GM18867 (cell line): ENCODE results near the gene TTC3.
A peak's percentile ranks its signal among the peaks of the same experiment; 100 is the strongest.
"Not testable (repeated sequence)": the region's sequence is repeated elsewhere in the genome, so short reads cannot be mapped to it uniquely, and the experiment has no call there.

Experiments
- ATAC-seq: cut with Tn5 transposase; IDR thresholded peaks from one replicate; pipeline ENCODE4 v1.9.1; 2021; ENCODE audit warnings: mild to moderate bottlenecking, moderate library complexity; ENCODE audit not compliant: unreplicated experiment

The TTC3 gene

DNA sequence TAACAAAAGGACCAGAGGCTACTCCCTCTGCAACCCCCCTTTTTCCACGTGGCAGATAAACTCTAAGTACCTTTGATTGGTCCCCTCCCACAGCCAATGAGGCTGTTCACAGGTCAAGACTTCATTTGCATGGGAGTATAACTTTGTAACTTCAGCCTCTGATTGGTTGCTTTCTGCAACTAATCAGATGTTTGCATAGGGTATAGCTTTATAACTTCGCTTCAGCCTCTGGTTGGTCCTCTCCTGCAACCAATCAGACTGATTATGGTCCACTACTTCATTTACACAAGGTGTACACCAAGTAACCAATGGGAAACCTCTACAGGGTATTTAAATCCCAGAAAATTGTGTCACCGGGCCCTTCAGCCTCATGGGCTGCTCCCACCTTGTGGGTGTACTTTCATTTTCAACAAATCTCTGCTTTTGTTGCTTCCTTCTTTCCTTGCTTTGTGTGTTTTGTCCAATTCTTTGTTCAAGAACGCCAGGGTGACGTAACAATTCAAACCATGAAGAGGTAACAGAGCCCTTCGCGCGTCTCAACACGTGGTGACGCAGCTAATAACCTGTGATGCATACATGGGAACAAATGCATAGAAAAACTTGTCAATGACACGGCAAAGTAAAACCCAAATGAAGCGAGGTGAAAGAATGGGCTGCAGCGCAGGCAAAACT is 146.8 kb downstream of the TTC3 start:
- ATAC-seq, result no peak

DNA sequence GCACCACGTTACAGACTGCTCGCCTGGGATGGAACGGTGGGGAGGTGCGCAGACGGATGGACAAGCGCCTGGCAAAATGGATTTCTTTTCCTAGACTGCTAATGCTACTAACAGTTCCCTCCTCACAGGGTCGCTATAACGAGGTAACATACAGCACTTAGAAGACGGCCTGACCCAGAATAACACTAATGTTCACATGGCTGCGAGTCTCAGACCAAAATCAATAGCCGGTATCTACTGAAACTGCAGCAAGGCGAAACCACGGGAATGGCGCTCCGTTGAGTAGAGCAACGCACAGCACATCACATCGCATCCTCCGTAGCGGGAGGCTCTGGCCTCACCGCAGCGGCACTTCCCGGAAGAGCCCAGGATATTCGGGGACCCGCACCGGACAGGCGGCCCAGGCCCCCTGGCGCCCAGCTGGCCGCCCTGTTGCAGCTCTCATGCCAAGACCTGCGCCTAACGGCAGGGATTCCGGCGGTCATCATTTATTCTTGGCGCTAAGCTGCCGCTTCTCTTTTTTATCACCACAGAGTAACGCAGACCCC is 147.5 kb downstream of the TTC3 start:
- peak; percentile 38 for ATAC-seq

DNA sequence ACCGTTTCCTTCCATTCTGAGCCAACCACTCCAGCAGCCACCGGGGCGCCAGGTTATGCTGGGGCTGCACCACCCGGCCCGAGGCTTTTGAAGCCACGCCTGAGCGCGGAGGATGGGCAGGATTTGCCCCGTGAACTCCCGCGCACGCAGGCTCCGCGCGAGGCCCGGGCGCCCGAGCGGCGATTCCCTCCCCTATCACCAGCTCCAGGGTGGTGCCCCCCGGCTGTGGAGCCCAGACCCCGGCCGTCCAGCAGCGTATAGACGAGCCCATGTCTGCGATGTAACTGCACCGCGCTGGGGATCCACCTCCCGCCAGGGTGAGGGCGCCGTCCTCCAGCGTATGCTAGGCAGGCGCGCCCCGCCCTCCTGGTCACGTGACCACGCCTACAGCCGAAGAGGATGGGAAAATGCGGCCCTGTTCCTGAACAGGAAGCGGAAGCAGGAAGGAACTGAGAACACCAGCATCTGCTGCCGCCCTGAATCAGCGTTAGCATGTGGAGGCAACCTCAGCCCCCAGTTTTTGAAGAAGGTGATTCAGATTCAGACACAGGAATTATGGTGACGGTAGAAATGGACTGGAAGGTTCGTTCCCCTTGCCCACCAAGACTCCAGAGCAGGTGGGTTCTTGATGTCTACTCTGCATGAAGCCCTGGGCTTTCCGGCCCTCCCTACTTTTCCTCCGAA is 148.1 kb downstream of the TTC3 start:
- ATAC-seq, result peak; percentile 90

GRCh38 chr21:37222248-37222647 is 149.2 kb downstream of the TTC3 start:
- not testable (repeated sequence) for ATAC-seq

GRCh38 chr21:37223804-37224345 is 150.8 kb downstream of the TTC3 start:
- ATAC-seq, result no peak

GRCh38 chr21:37224861-37225839 is 152.1 kb downstream of the TTC3 start:
- no peak for ATAC-seq

GRCh38 chr21:37226041-37226920 is 153.2 kb downstream of the TTC3 start:
- no peak for ATAC-seq

DNA sequence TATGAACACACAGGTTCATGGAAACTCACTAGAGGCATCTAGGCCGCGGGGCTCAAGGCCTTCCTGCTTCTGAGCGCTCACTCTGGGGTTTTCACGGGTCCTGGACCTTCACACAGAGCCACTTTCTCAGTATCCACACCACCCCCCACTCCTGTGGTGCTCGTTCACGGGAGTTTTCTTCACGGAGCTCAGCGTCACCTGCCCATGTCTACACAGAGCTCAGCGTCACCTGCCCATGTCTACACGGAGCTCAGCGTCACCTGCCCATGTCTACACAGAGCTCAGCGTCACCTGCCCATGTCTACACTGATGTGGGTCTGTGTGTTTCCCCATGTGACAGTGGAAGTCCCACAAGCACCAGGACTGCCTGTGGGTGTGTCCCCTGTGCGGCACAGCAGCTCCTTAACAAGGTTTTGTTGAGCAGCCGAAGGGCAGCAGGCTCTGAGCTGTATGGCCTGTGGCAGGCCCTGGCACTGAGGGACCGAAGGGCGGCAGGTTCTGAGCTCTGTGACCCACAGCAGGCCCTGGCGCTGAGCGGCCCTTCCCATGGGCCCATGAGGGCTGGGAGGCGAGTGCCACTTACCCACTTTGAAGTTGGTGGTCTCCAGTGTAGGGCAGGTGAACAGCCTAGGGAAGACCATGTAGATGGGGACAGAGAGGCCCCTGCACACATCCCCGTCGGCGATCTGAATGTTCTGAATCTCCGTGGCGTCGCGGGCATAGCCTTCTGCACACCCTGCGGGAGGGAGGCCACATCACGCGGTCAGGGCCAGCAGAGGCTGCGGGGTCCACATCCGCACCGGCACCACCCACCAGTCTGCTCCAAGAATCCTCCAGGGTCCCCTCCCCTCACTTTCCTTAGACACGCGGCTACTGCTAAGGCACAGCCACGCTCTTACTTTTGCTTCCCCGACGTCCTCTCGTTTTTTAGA is 154.3 kb downstream of the TTC3 start:
- ATAC-seq, result no peak

DNA sequence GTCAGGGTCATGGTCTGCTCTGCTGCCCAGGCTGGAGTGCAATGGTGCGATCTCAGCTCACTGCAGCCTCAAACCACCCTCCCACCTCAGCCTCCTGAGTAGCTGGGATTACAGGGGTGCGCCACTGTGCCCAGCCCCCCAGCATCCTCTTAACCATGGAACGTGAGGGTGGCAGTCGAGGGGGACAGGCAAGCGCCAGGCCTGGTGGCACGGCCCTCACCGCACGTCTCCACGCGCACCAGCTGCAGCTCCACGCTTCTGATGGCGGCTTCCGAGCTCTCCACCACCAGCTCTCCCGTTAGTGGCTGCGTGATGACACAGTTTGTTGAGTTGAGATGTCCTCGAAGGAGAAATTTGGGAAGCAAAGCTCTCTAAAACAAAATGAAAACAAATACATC is 154.9 kb downstream of the TTC3 start:
- no peak for ATAC-seq

DNA sequence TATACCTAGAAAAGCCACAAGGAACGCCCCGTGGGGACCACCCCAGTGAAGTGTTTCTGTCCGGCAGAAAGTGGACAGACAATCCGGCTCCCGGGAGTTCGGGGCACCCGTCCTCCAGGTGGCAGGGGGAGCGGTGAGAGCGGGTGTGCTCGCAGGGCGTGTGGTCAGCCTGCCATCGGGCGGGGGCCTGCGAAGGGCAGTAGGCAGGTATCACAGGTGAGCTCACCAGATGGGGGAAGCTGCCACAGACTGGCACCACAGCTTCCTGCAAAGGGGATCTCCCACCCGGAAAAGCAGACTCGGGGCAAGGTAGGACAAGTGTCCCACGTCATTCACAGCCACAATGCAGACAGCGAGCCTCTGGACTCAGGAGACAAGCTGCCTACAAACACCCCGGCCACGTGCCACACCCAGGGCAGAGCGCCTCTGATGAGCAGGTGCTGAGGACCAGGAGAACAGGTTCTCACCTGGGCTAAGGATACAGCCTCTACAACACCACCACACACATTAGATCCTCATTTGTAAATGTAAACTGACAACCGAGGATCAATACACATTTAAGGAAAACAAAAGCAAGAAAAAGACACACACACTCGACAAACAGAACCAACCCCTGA is 157.7 kb downstream of the TTC3 start:
- ATAC-seq, result no peak

GRCh38 chr21:37231249-37231645 is 158.2 kb downstream of the TTC3 start:
- no peak for ATAC-seq

DNA sequence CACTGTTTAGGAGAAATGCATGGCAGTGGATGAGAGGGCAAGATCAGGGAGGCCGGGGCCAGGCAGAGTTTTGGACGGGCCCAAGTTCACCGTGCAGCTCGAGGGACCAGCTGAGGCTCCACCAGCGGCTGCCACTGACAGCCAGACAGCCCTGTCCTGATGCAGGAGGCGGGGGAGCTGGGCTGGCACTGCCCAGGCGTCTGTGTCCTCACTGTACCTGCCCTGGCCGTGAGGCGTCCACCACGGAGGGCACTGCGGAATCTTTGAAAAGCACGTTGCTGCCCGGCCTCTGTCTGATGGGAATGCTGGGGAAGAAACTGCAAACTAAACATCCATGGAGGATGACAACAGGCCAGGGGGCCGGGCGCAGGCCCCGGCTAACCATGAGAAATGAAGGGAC is 158.6 kb downstream of the TTC3 start:
- no peak for ATAC-seq

DNA sequence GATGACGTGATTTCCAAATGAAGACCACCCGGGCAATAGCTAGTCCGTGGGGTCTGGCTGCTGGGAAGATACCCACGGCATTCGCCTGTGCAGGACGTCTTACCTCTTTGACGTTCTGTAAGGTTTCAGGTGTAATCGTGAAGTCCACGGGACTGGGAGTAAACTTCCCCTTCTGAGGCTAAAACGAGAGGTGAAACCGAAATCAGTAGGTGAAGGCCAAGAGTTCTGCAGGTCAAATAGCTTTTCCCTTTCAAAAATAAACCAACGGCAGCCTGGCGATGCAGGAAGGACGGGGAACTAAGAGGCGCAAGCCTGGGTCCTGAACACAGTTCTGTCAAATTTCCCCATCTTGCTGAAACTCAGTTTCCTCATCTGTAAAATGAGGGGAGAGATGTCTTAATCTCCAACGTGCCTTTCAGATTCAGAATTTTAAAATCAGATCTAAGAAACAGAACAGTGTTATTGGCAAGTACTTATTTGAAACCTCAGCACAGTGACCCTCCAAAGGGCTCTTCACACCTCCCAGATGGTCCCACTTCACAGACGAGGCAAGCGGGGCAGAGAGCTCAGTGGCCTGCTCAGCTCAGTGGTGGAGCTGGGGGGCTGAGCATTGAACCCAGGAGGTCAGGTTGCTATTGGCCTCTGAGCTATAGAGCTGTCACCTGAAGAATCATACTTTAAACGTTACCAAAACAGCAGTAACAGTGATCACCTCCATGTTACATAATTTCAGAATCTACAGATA is 159.4 kb downstream of the TTC3 start:
- ATAC-seq, result no peak

- no peak for ATAC-seq
Observed at GRCh38 chr21:37233551-37234146, 160.6 kb downstream of the TTC3 start.

GRCh38 chr21:37237346-37237745 is 164.3 kb downstream of the TTC3 start:
- ATAC-seq, result no peak

DNA sequence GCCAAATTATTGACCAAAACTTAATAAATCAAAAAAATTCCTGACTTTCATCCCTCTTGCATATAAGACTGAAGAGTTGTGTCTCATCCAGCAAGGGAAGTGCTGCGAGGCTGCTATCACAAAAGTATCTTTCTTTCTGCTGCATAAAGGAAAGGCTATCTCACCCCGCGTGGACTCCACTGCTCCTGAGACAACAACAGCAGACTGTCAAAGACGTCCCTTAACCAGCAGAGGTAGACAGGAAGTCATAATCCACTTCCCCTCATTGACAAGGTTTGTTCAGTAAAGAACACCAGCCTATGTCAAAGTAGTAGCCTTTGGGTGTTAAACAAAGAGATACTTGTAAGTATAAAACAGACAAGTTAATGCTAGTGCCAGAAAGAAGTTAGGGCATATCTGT is 164.7 kb downstream of the TTC3 start:
- ATAC-seq, result no peak

DNA sequence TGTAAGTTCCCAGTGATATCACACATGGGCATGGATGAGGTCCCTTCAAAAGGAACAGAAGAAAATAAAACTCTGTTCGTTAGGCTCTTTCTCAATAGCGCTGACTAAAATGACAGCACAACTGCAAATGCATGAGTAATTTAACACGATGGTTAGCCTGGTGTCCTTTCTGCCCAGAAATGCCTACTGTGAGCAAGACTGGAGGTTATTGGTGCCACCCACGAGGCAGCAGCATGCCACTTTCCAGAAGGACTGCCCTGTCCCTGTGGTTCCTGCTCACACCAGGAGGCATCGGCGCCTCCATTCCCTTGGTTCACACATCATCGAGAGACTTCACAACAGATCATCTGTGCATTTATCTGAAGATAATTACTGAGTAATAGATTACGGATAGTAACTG is 167.9 kb downstream of the TTC3 start:
- no peak for ATAC-seq
